IMR-90 (cell line): ENCODE results near the gene SH3RF2. TPM values are rescaled to one million over a fixed set of nuclear protein-coding genes. Genes with fewer than 3 reads are reported as not detected.

Experiments used
- ATAC-seq: fragments of 200-7000 bp; cut with Tn5 transposase; 2 replicates; pipeline ENCODE4 v1.9.1; 2020; ENCODE audit warnings: low read depth, mild to moderate bottlenecking, moderate library complexity
- BruUV-seq: library from RNA; stranded (reverse); fragments of 400-500 nt; replicated peaks from 2 replicates; lab custom pipeline; 2021; lab: Mats Ljungman, UMichigan
- CTCF ChIA-PET: fragments of 300-600 bp; formaldehyde crosslinking; extraction: SDS; loops from one replicate; lab custom pipeline; 2021; ENCODE audit warnings: antibody characterized with exemption; lab: Yijun Ruan, JAX
- POLR2A ChIA-PET: fragments of 300-600 bp; sonication (Branson Sonifier 250); formaldehyde crosslinking; loops from one replicate; lab custom pipeline; 2022; ENCODE audit warnings: antibody characterized with exemption; ENCODE audit not compliant: unreplicated experiment; lab: Charles Lee
- DNase-seq: peaks from one replicate; pipeline ENCODE4 v3.0.0; 2013
- H2AFZ ChIP-seq: replicated peaks from 2 replicates; pipeline ENCODE3; 2013; ENCODE audit warnings: low read length, mild to moderate bottlenecking; ENCODE audit not compliant: poor library complexity
- H2AK5ac ChIP-seq: 2 replicates; pipeline ENCODE4 v1.6.1; 2013; ENCODE audit warnings: low read depth, low read length, inconsistent platforms
- H2AK9ac ChIP-seq: replicated peaks from 2 replicates; pipeline ENCODE3; 2013; ENCODE audit warnings: mild to moderate bottlenecking, low read depth, low read length, moderate library complexity; ENCODE audit not compliant: poor library complexity
- H2BK120ac ChIP-seq: 2 replicates; pipeline ENCODE4 v1.6.1; 2013; ENCODE audit warnings: low read depth, low read length, inconsistent platforms
- H2BK15ac ChIP-seq: 3 replicates; pipeline ENCODE4 v1.6.1; 2013; ENCODE audit warnings: low read depth, low read length, inconsistent platforms
- H2BK20ac ChIP-seq: 2 replicates; pipeline ENCODE4 v1.6.1; 2013; ENCODE audit warnings: low read depth, mild to moderate bottlenecking, inconsistent platforms, low read length, moderate library complexity
- H2BK5ac ChIP-seq: 2 replicates; pipeline ENCODE4 v1.6.1; 2013; ENCODE audit warnings: mild to moderate bottlenecking, low read depth, low read length, inconsistent platforms; ENCODE audit not compliant: poor library complexity, severe bottlenecking
- H3K14ac ChIP-seq: replicated peaks from 2 replicates; pipeline ENCODE4 v1.6.1; 2013; ENCODE audit warnings: low read depth, low read length, inconsistent platforms
- H3K18ac ChIP-seq: 2 replicates; pipeline ENCODE4 v1.6.1; 2013; ENCODE audit warnings: low read depth, low read length, control low read depth
- H3K23ac ChIP-seq: 2 replicates; pipeline ENCODE4 v1.6.1; 2013; ENCODE audit warnings: low read depth, low read length, inconsistent platforms
- H3K27ac ChIP-seq: 2 replicates; pipeline ENCODE4 v1.5.1; 2013; ENCODE audit warnings: mild to moderate bottlenecking, control low read depth, low read length; ENCODE audit not compliant: insufficient read depth
- H3K27me3 ChIP-seq: 2 replicates; pipeline ENCODE4 v1.6.1; 2013; ENCODE audit warnings: low read length; ENCODE audit not compliant: control insufficient read depth, insufficient read depth
- H3K36me3 ChIP-seq: 2 replicates; pipeline ENCODE4 v1.6.1; 2013; ENCODE audit warnings: low read length, mixed read lengths; ENCODE audit not compliant: control insufficient read depth, insufficient read depth
- H3K4ac ChIP-seq: 2 replicates; pipeline ENCODE4 v1.6.1; 2013; ENCODE audit warnings: low read depth, low read length, inconsistent platforms
- H3K4me1 ChIP-seq: 2 replicates; pipeline ENCODE4 v1.6.1; 2013; ENCODE audit warnings: low read length, mixed read lengths; ENCODE audit not compliant: control insufficient read depth, insufficient read depth
- H3K4me2 ChIP-seq: 2 replicates; pipeline ENCODE4 v1.6.1; 2013; ENCODE audit warnings: low read depth, mild to moderate bottlenecking, control low read depth, low read length, moderate library complexity
- H3K4me3 ChIP-seq: 2 replicates; pipeline ENCODE4 v1.5.1; 2013; ENCODE audit warnings: low read depth, mild to moderate bottlenecking, control low read depth, low read length, moderate library complexity; ENCODE audit not compliant: insufficient read depth
- H3K56ac ChIP-seq: 2 replicates; pipeline ENCODE4 v1.6.1; 2013; ENCODE audit warnings: low read length, inconsistent platforms; ENCODE audit not compliant: insufficient read depth; ENCODE audit errors: extremely low read depth
- H3K79me1 ChIP-seq, 2 experiments: 2 replicates each; pipeline ENCODE4 v1.6.1; 2013; ENCODE audit warnings: low read length in 2 of 2, inconsistent platforms in 1 of 2, low read depth in 1 of 2
- H3K9ac ChIP-seq: 2 replicates; pipeline ENCODE4 v1.6.1; 2013; ENCODE audit warnings: low read depth, low read length, control low read depth
- H3K9me1 ChIP-seq: 2 replicates; pipeline ENCODE4 v1.6.1; 2013; ENCODE audit warnings: low read length, inconsistent platforms; ENCODE audit not compliant: insufficient read depth
- H3K9me3 ChIP-seq: 2 replicates; pipeline ENCODE4 v1.6.1; 2013; ENCODE audit warnings: low read length; ENCODE audit not compliant: control insufficient read depth, insufficient read depth
- H4K20me1 ChIP-seq: 2 replicates; pipeline ENCODE4 v1.6.1; 2013; ENCODE audit warnings: low read length, inconsistent platforms; ENCODE audit not compliant: insufficient read depth
- H4K5ac ChIP-seq: 2 replicates; pipeline ENCODE4 v1.6.1; 2013; ENCODE audit warnings: mild to moderate bottlenecking, low read depth, low read length, control low read depth
- H4K8ac ChIP-seq, 2 experiments: 2 replicates each; pipeline ENCODE4 v1.6.1; 2013; ENCODE audit warnings: low read depth in 2 of 2, low read length in 2 of 2, control low read depth in 1 of 2, inconsistent platforms in 1 of 2
- H4K91ac ChIP-seq: 2 replicates; pipeline ENCODE4 v1.6.1; 2013; ENCODE audit warnings: low read depth, low read length, inconsistent platforms; ENCODE audit not compliant: insufficient read depth
- BHLHE40 ChIP-seq: fragments of 150-350 bp; IDR thresholded peaks from 2 replicates; pipeline ENCODE4 v1.6.1; 2016; ENCODE audit warnings: mild to moderate bottlenecking, low read depth, low read length
- CEBPB ChIP-seq: IDR thresholded peaks from 2 replicates; pipeline ENCODE4 v1.6.1; 2012; ENCODE audit warnings: low read depth, low read length, improper control_type of control experiment
- CHD1 ChIP-seq: IDR thresholded peaks from 2 replicates; pipeline ENCODE4 v1.6.1; 2012; ENCODE audit warnings: low read depth, low read length, improper control_type of control experiment
- CTCF ChIP-seq: conservative IDR thresholded peaks from 2 replicates; pipeline ENCODE4 v1.5.1; 2012; ENCODE audit warnings: mild to moderate bottlenecking, low read depth, low read length, improper control_type of control experiment
- FOS ChIP-seq: fragments of 150-350 bp; IDR thresholded peaks from 2 replicates; pipeline ENCODE4 v1.6.1; 2016; ENCODE audit warnings: low read depth, low read length
- MXI1 ChIP-seq: IDR thresholded peaks from 2 replicates; pipeline ENCODE4 v1.6.1; 2012; ENCODE audit warnings: low read depth, mild to moderate bottlenecking, low read length, moderate library complexity, borderline replicate concordance
- NFE2L2 ChIP-seq: fragments of 150-350 bp; IDR thresholded peaks from 2 replicates; pipeline ENCODE4 v1.6.1; 2016; ENCODE audit warnings: low read depth, mild to moderate bottlenecking, low read length
- RAD21 ChIP-seq: IDR thresholded peaks from 2 replicates; pipeline ENCODE4 v1.6.1; 2012; ENCODE audit warnings: low read length, improper control_type of control experiment
- SMC3 ChIP-seq: fragments of 150-350 bp; IDR thresholded peaks from 2 replicates; pipeline ENCODE4 v1.6.1; 2016; ENCODE audit warnings: low read depth, mild to moderate bottlenecking, antibody characterized with exemption, low read length, moderate library complexity
- WGBS, 2 experiments: methylation state at CpG; one replicate each; pipeline versions ENCODE4 v1.1.5 to v1.1.7; 2013; ENCODE audit warnings: missing lambda C conversion rate in 2 of 2; ENCODE audit not compliant: insufficient read length in 1 of 2; ENCODE audit errors: extremely low coverage in 2 of 2; 5-methylcytosine and 5-hydroxymethylcytosine counted together
- dilution Hi-C: fragments of 300-500 bp; cut with HindIII; formaldehyde crosslinking; loops from one replicate; pipeline ENCODE4 v1.14.3; 2018; ENCODE audit warnings: low sequenced_read_pairs; ENCODE audit not compliant: unreplicated experiment
- in situ Hi-C: fragments of 300-500 bp; cut with MboI; formaldehyde crosslinking; loops from 3 replicates; pipeline ENCODE4 v1.14.3; 2019; ENCODE audit warnings: low sequenced_read_pairs, inconsistent platforms, mixed read lengths
- intact Hi-C: fragments of 100-400 bp; cut with micrococcal nuclease; formaldehyde crosslinking; loops from 2 replicates; pipeline ENCODE4 v1.10.0; 2022
- polyA plus RNA-seq, 3 experiments: library from polyadenylated mRNA; depleted of rRNA; stranded (reverse); fragments of >200 nt; gene quantifications; 2 replicates each; pipeline ENCODE4 v1.2.3, GENCODE V29; 2012; ENCODE audit warnings: low replicate concordance in 1 of 3
- total RNA-seq: library from RNA; depleted of rRNA; stranded (reverse); fragments of >200 nt; gene quantifications from 2 replicates; pipeline ENCODE4 v1.2.3, GENCODE V29; 2012
- TF ChIP-seq, protein P1 (sequence below): fragments of 150-350 bp; IDR thresholded peaks from 2 replicates; pipeline ENCODE4 v1.6.1; 2017; ENCODE audit warnings: mild to moderate bottlenecking, antibody characterized with exemption, low read length, low read depth

SH3RF2 gene
- total and polyA plus RNA-seq, 2 of the 4 experiments (the other 2 are of a cell fraction): 1.3 to 1.7 TPM

DNA sequence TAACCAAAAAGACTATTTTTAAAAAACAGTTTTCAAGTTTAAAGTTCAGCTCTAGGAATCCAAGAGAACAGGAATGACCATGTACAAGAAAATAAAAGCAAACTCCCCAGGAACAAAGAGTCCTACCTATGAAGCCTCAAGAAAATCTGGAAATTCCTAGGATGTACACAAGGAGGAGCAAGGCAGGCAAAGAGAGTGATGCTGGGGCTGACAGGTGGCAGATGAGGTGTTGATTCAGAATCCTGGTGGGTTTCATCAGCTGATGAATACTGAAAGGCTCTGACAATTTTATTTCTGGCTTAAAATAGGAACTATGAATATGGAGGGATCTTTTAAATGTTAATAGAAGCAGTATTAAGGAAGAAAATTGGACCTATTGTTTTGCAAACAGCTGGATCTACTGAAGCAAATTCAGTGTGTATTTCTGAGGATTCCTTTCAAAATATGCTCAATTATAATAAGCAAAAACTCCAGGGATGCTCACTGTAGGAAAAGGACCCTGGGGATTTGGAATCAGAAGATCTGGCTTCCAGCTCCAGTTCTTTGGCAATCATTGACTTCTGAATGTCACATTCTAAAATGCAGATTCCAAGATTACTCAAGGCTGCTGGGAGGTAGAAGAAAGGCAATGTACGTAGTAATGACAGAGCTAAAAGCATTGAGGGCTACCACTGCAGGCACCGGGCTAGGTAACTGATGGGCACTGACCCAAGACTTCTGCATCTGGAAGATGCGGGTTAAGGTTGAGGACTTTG, 28.0 kb upstream of the SH3RF2 start:
- H3K4me3 ChIP-seq: no peak overlapping the region
- no TSS peak for BruUV-seq
- DNase-seq: no peak
- TF ChIP-seq CHD1 (no peak), CTCF (no peak), BHLHE40 (no peak), MXI1 (no peak), RAD21 (no peak), SMC3 (no peak), FOS (no peak), NFE2L2 (no peak), CEBPB (no peak)
- TF ChIP-seq, protein P1, sequence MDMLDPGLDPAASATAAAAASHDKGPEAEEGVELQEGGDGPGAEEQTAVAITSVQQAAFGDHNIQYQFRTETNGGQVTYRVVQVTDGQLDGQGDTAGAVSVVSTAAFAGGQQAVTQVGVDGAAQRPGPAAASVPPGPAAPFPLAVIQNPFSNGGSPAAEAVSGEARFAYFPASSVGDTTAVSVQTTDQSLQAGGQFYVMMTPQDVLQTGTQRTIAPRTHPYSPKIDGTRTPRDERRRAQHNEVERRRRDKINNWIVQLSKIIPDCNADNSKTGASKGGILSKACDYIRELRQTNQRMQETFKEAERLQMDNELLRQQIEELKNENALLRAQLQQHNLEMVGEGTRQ: no peak
- H4K8ac ChIP-seq: no peak overlapping the region
- no peak overlapping the region for H2AK5ac ChIP-seq
- H2AK9ac ChIP-seq: no peak overlapping the region
- H3K4me2 ChIP-seq: no peak overlapping the region
- H3K14ac ChIP-seq: no peak overlapping the region
- H3K79me1 ChIP-seq: no peaks in the 10 kb centered on the region
- peaks cover 11% of the 10 kb centered on the region for H3K27me3 ChIP-seq
- no peak overlapping the region for H3K56ac ChIP-seq
- POLR2A ChIA-PET: no interaction called here
- intact Hi-C loops (no loop called here), dilution Hi-C loops (no loop called here), in situ Hi-C loops (no loop called here)
- 0 out of 2 replicates have a peak, but pooled peaks cover 3% of the 10 kb centered on the region for H3K9me1 ChIP-seq
- 90% methylated on average over 2 of the region's 3 CpGs; no CpG with 5 or more reads in 1 of the 2 experiments for WGBS, 2 experiments
- no peak overlapping the region for H3K18ac ChIP-seq
- no peak overlapping the region for H2BK120ac ChIP-seq
- no peak overlapping the region for H2BK20ac ChIP-seq
- no peak overlapping the region for H2BK5ac ChIP-seq
- H3K4ac ChIP-seq: no peak overlapping the region
- H3K27ac ChIP-seq: no peak overlapping the region
- H4K91ac ChIP-seq: no peak overlapping the region
- ATAC-seq: no peak
- no peaks in the 10 kb centered on the region for H3K9me3 ChIP-seq
- H4K5ac ChIP-seq: no peak overlapping the region
- no peak overlapping the region for H3K9ac ChIP-seq
- no peak overlapping the region for H3K23ac ChIP-seq
- CTCF ChIA-PET: interaction anchor here (0.6 to 2.0 kb wide), 3 partner anchors 20 to 90 kb away, joined by 3 to 10 read pairs (median 4); no protein-coding TSS in a partner anchor
- no peak overlapping the region for H2BK15ac ChIP-seq
- no peaks in the 10 kb centered on the region for H3K36me3 ChIP-seq
- no peaks in the 10 kb centered on the region for H4K20me1 ChIP-seq
- H2AFZ ChIP-seq: no peak overlapping the region
- H3K4me1 ChIP-seq: no peaks in the 10 kb centered on the region
